ENCODE measurements around the gene PKD2L1.

The PKD2L1 gene

GRCh38 chr10:100360234-100360633 lies 30.2 kb upstream of the PKD2L1 start:
- no peak for TF ChIP-seq CTCF (IDR thresholded peaks at IDR 0.05; ENCODE audit: low read depth, low read length)
- DNase-seq (ENCODE audit: extremely low read depth, low read depth), result no peak

GRCh38 chr10:100359529-100360150 lies 29.6 kb upstream of the PKD2L1 start:
- TF ChIP-seq CTCF (IDR thresholded peaks at IDR 0.05; ENCODE audit: low read depth, low read length), result no peak

DNA sequence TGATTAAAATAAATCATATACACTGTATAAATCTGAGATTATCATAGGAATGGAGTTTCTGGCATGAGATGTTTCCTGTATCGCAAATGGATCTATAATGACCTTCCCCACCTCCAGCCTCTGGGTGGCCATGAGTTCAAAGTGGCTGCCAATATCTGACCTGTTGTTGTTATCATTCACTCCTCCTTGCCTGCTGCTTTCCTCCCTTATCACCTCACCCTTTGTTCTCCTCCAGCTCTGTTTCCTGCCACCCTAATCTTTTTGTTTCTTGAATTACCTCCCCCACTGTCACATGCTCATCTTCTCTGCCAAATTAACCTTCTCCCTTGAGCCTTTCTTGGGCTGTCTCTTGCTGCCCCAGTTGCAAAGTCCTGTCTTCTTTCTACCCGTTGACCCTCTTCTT lies 29.0 kb upstream of the PKD2L1 start:
- no peak for TF ChIP-seq CTCF (IDR thresholded peaks at IDR 0.05; ENCODE audit: low read depth, low read length)
- no peak for DNase-seq (ENCODE audit: extremely low read depth, low read depth)

More at GRCh38 chr10:100359529-100360150, 29.6 kb upstream of the PKD2L1 start:
- DNase-seq (ENCODE audit: extremely low read depth, low read depth), result no peak

GRCh38 chr10:100357059-100357858 lies 27.2 kb upstream of the PKD2L1 start:
- no peak for DNase-seq (ENCODE audit: extremely low read depth, low read depth)
- TF ChIP-seq CTCF (IDR thresholded peaks at IDR 0.05; ENCODE audit: low read depth, low read length), result no peak

DNA sequence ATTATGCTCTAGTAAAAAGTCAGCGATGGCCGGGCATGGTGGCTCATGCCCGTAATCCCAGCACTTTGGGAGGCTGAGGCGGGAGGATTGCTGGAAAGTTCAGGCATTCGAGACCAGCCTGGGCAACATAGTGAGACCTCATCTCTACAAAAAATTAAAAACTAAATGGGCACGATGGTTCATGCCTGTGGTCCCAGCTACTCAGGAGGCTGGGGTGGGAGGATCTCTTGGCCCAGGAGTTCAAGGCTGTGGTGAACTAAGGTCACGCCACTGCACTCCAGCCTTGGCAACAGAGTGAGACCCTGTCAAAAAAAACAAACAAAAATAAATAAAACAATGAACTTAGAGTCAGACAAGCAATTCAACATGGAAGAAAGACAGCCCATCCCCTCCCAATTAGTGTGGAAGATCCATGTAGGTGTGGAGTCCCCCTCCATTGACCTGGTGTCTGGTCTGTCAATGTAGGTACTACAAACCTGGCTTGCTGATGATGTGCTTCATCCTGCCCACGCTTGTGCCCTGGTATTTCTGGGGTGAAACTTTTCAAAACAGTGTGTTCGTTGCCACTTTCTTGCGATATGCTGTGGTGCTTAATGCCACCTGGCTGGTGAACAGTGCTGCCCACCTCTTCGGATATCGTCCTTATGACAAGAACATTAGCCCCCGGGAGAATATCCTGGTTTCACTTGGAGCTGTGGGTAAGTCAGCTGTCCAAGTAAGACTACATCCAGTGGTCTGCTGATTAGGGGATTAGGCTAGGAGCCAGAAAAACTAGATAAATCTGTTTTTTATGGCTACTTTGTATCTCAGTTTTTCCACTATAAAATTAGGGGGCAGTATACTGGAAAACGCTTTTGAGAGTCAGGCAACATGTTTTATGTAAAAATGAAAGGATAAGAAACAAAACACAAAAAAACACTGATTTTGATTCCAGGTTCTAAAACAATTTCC lies 26.3 kb upstream of the PKD2L1 start:
- no peak for DNase-seq (ENCODE audit: extremely low read depth, low read depth)
- no peak for TF ChIP-seq CTCF (IDR thresholded peaks at IDR 0.05; ENCODE audit: low read depth, low read length)

DNA sequence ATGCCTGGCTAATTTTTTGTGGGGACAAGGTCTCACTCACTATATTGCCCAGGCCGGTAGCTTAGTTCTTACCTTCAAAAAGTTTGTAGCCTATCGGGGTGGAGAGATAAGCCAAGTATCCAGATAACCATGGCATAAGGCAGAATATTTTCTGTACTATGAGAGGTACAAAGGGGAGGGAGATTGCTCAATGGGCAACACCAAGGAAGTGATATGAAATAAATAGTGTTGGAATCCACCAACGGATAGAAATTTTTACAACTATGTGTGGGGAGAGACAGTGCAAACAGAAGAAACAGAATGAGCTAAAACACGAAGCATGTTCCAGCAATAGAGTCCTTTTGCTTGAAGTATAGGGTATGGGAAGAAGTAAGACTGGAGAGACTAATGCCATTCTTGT lies 25.1 kb upstream of the PKD2L1 start:
- no peak for TF ChIP-seq CTCF (IDR thresholded peaks at IDR 0.05; ENCODE audit: low read depth, low read length)
- no peak for DNase-seq (ENCODE audit: extremely low read depth, low read depth)

Data from AG09319 (cell line).